K562 (cell line): ENCODE results near the gene GNRHR. TPM values are rescaled to one million over a fixed set of nuclear protein-coding genes. Genes with fewer than 3 reads are reported as not detected.
A peak's percentile ranks its signal among the peaks of the same experiment; 100 is the strongest.

Source experiments
- ATAC-seq: fragments of 200-7000 bp; cut with Tn5 transposase; 3 replicates; pipeline ENCODE4 v1.9.1; 2020; ENCODE audit warnings: moderate library complexity
- BruUV-seq: library from RNA; stranded (reverse); fragments of 400-500 nt; replicated peaks from 2 replicates; lab custom pipeline; 2021; lab: Mats Ljungman, UMichigan
- CTCF ChIA-PET: fragments of 300-600 bp; formaldehyde crosslinking; extraction: SDS; loops from one replicate; lab custom pipeline; 2021; ENCODE audit warnings: low intra/inter-chr PET ratio; lab: Yijun Ruan, JAX
- POLR2A ChIA-PET: fragments of 300-600, 350-650 bp; sonication (Branson Sonifier 250); formaldehyde crosslinking; extraction: SDS; loops from one replicate; lab custom pipeline; 2021; ENCODE audit warnings: antibody characterized with exemption, inconsistent platforms; lab: Yijun Ruan, JAX
- DNase-seq, 4 experiments: peaks; one replicate each; pipeline versions ENCODE4 v3.0.0 to v3.0.0-alpha.2; 2011 to 2018; ENCODE audit warnings: low spot score in 3 of 4, mixed read lengths in 3 of 4; ENCODE audit errors: extremely low read depth in 1 of 4
- FAIRE-seq: peaks from 2 replicates; lab custom pipeline; 2011; peaks lifted over from hg19 to GRCh38; lab: Jason Lieb, UNC
- H2AFZ ChIP-seq: 2 replicates; pipeline ENCODE4 v1.6.0; 2011; ENCODE audit warnings: low read depth, low read length, control low read depth, inconsistent platforms
- H3K27ac ChIP-seq: fragments of 200-600 bp; 3 replicates; pipeline ENCODE4 v1.8.0; 2011; ENCODE audit warnings: low read depth, mild to moderate bottlenecking, control low read depth, inconsistent platforms, low read length, moderate library complexity, mixed read lengths; ENCODE audit errors: extremely low read depth
- H3K27me3 ChIP-seq, 2 experiments: fragments of 300-600 bp in 1 of 2; 2 replicates in 1 of 2; 3 replicates in 1 of 2; pipeline versions ENCODE4 v1.6.0 to v1.8.0; 2011; ENCODE audit warnings: inconsistent platforms in 2 of 2, low read length in 2 of 2, mild to moderate bottlenecking in 1 of 2, mixed read lengths in 1 of 2, moderate library complexity in 1 of 2; ENCODE audit not compliant: control insufficient read depth in 2 of 2, insufficient read depth in 2 of 2
- H3K36me3 ChIP-seq: fragments of 300-600 bp; 3 replicates; pipeline ENCODE4 v1.8.0; 2011; ENCODE audit warnings: mild to moderate bottlenecking, low read length, inconsistent platforms; ENCODE audit not compliant: control insufficient read depth, insufficient read depth
- H3K4me1 ChIP-seq, 2 experiments: fragments of 200-600 bp in 1 of 2; replicated peaks in 1 of 2; 2 replicates in 1 of 2; 3 replicates in 1 of 2; pipeline versions ENCODE4 v1.5.1 to v1.8.0; 2011; ENCODE audit warnings: inconsistent platforms in 2 of 2, low read length in 2 of 2, mild to moderate bottlenecking in 1 of 2, mixed read lengths in 1 of 2, moderate library complexity in 1 of 2; ENCODE audit not compliant: control insufficient read depth in 2 of 2, insufficient read depth in 2 of 2
- H3K4me2 ChIP-seq: 2 replicates; pipeline ENCODE4 v1.6.1; 2011; ENCODE audit warnings: low read length, control low read depth, inconsistent platforms, mixed read lengths; ENCODE audit not compliant: insufficient read depth
- H3K4me3 ChIP-seq: fragments of 200-600 bp; sonication (generic), shearing (Covaris generic); 2 replicates; pipeline ENCODE4 v1.5.1; 2016; ENCODE audit warnings: control low read depth, inconsistent platforms
- H3K79me2 ChIP-seq: fragments of 200-600 bp; 3 replicates; pipeline ENCODE4 v1.8.0; 2011; ENCODE audit warnings: low read length, inconsistent platforms; ENCODE audit not compliant: control insufficient read depth, insufficient read depth
- H3K9ac ChIP-seq, 2 experiments: 2 replicates each; pipeline versions ENCODE4 v1.6.0 to v1.6.1; 2011; ENCODE audit warnings: low read depth in 2 of 2, low read length in 2 of 2, control low read depth in 1 of 2, inconsistent platforms in 1 of 2, mild to moderate bottlenecking in 1 of 2, mixed read lengths in 1 of 2; ENCODE audit not compliant: insufficient read depth in 1 of 2
- H3K9me1 ChIP-seq: one replicate; pipeline ENCODE4 v1.6.0; 2011; ENCODE audit warnings: inconsistent platforms, mild to moderate bottlenecking, low read length, moderate library complexity; ENCODE audit not compliant: control insufficient read depth, insufficient read depth
- H3K9me3 ChIP-seq: replicated peaks from 2 replicates; pipeline ENCODE4 v1.5.1; 2011; ENCODE audit warnings: low read depth, low read length, inconsistent platforms; ENCODE audit not compliant: control insufficient read depth, insufficient read depth
- H4K20me1 ChIP-seq: replicated peaks from 2 replicates; pipeline ENCODE4 v1.6.1; 2011; ENCODE audit warnings: low read length, inconsistent platforms, mixed read lengths; ENCODE audit not compliant: control insufficient read depth, insufficient read depth
- CREB5 ChIP-seq: fragments of 250-450 bp; sonication (Bioruptor Pico); IDR thresholded peaks from 2 replicates; pipeline ENCODE4 v1.5.0; 2020; ENCODE audit warnings: mild to moderate bottlenecking
- FOSL1 ChIP-seq: fragments of 200-800 bp; sonication (Bioruptor generic); conservative IDR thresholded peaks from 2 replicates; pipeline ENCODE4 v1.6.1; 2016; ENCODE audit warnings: missing genetic modification characterization, missing compliant biosample characterization
- MLLT1 ChIP-seq, 2 experiments: fragments of 450-650 bp; IDR thresholded peaks; 2 replicates each; pipeline ENCODE4 v1.6.1; 2016
- MNT ChIP-seq, 2 experiments: fragments of 450-650 bp; conservative IDR thresholded peaks; 2 replicates each; pipeline ENCODE4 v1.6.1; 2017; ENCODE audit warnings: mild to moderate bottlenecking in 2 of 2, moderate library complexity in 2 of 2
- THRB ChIP-seq: fragments of 450-650 bp; formaldehyde crosslinking; conservative IDR thresholded peaks from 2 replicates; pipeline ENCODE4 v1.4.0; 2022; ENCODE audit warnings: mild to moderate bottlenecking, missing genetic modification characterization
- U2AF2 ChIP-seq: fragments of 200-400 bp; formaldehyde crosslinking; optimal IDR thresholded peaks from 2 replicates; pipeline ENCODE3; 2017; ENCODE audit warnings: low read depth, mild to moderate bottlenecking, low read length
- ZBTB17 ChIP-seq: fragments of 450-650 bp; formaldehyde crosslinking; IDR thresholded peaks from 2 replicates; pipeline ENCODE4 v1.4.0; 2020; ENCODE audit warnings: mild to moderate bottlenecking
- ZNF143 ChIP-seq: sonication (generic); formaldehyde crosslinking; IDR thresholded peaks from 2 replicates; pipeline ENCODE4 v1.9.0; 2022; ENCODE audit warnings: mild to moderate bottlenecking, missing genetic modification reagents
- WGBS: fragments of 100-300 bp; shearing (Covaris generic); methylation state at CpG from one replicate; pipeline ENCODE4 v1.1.6; 2016; ENCODE audit warnings: low coverage, mixed read lengths; ENCODE audit not compliant: insufficient coverage; ENCODE audit errors: missing lambda C conversion rate; 5-methylcytosine and 5-hydroxymethylcytosine counted together
- in situ Hi-C: fragments of 300-500 bp; cut with MboI; formaldehyde crosslinking; loops from 4 replicates; pipeline ENCODE4 v1.15.0; 2018; ENCODE audit warnings: inconsistent platforms, mixed read lengths
- intact Hi-C: fragments of 100-400 bp; cut with micrococcal nuclease; formaldehyde crosslinking; loops from 2 replicates; pipeline ENCODE4 v1.14.2; 2022
- polyA plus RNA-seq, 8 experiments: library from polyadenylated mRNA; depleted of rRNA in 4 of 8; stranded (reverse) in 5 of 8; unstranded in 3 of 8; fragments of >200 nt; fragmentation: Nextera tagmentation in 2 of 8; fragmentation: Illumina TruSeq in 1 of 8; extraction: Ambion mirVana in 2 of 8; extraction: Trizol in 1 of 8; gene quantifications; 2 replicates each; pipeline versions ENCODE4 v1.2.1 to v1.2.3, GENCODE V29; 2011 to 2014; ENCODE audit warnings: inconsistent platforms in 1 of 8, missing spikeins in 1 of 8
- total RNA-seq, 7 experiments: library from RNA; depleted of rRNA in 6 of 7; stranded (reverse); fragments of >200 nt in 6 of 7; fragmentation: Illumina TruSeq in 2 of 7; extraction: Trizol in 2 of 7; gene quantifications; 2 replicates each; pipeline versions ENCODE4 v1.2.1 to v1.2.3, GENCODE V29; 2011 to 2021; ENCODE audit warnings: low replicate concordance in 1 of 7

The GNRHR gene
- total and polyA plus RNA-seq, 9 of the 15 experiments (the other 6 are each of a cell fraction or from before 2014, with no cell fraction given) = 0.06 to 0.13 TPM; not detected in 7

GRCh38 chr4:67770422-67770821 is 16.2 kb upstream of the GNRHR start (continued):
- TF ChIP-seq ZNF143 (CRISPR knock-in tag) (no peak), MLLT1 (IDR thresholded peaks at IDR 0.05) (no peak), MNT (conservative IDR thresholded peaks at IDR 0.05) (no peak), ZBTB17 (CRISPR knock-in tag) (no peak), U2AF2 (no peak), CREB5 (CRISPR knock-in tag) (no peak)

- 0 out of 2 replicates have a peak, but pooled peaks have one; percentile 20 for TF ChIP-seq FOSL1 (tag)
- no peak for TF ChIP-seq THRB (CRISPR knock-in tag)
- H3K27me3 ChIP-seq = no peaks in the 10 kb centered on the region
- CTCF ChIA-PET = no interaction called here
- H3K4me2 ChIP-seq = no peak overlapping the region
- H3K9me3 ChIP-seq = no peaks in the 10 kb centered on the region
- no peak overlapping the region for H3K9ac ChIP-seq
- H3K9me1 ChIP-seq = no peaks in the 10 kb centered on the region
- WGBS = 56% methylated on average over 1 of the region's 1 CpG
- no peak for DNase-seq
- H3K36me3 ChIP-seq = no peaks in the 10 kb centered on the region
- no peaks in the 10 kb centered on the region for H3K4me1 ChIP-seq
- no peak for ATAC-seq
- no peak overlapping the region for H3K27ac ChIP-seq
- no peaks in the 10 kb centered on the region for H3K79me2 ChIP-seq
- POLR2A ChIA-PET = interaction anchor here (0.7 kb wide), 1 partner anchor 56 kb away, joined by 3 read pairs; no protein-coding TSS in a partner anchor
- no peak for FAIRE-seq
- in situ Hi-C loops = no loop called here
- BruUV-seq = no TSS peak
- H2AFZ ChIP-seq = no peak overlapping the region
- H3K4me3 ChIP-seq = no peak overlapping the region
- intact Hi-C loops = no loop called here
- H4K20me1 ChIP-seq = no peaks in the 10 kb centered on the region
Measured at GRCh38 chr4:67765928-67766327, 11.7 kb upstream of the GNRHR start.
